ENCODE measurements around the gene GNAT1.
"Not testable (repeated sequence)": the region's sequence is repeated elsewhere in the genome, so short reads cannot be mapped to it uniquely, and the experiment has no call there.

GNAT1 gene

DNA sequence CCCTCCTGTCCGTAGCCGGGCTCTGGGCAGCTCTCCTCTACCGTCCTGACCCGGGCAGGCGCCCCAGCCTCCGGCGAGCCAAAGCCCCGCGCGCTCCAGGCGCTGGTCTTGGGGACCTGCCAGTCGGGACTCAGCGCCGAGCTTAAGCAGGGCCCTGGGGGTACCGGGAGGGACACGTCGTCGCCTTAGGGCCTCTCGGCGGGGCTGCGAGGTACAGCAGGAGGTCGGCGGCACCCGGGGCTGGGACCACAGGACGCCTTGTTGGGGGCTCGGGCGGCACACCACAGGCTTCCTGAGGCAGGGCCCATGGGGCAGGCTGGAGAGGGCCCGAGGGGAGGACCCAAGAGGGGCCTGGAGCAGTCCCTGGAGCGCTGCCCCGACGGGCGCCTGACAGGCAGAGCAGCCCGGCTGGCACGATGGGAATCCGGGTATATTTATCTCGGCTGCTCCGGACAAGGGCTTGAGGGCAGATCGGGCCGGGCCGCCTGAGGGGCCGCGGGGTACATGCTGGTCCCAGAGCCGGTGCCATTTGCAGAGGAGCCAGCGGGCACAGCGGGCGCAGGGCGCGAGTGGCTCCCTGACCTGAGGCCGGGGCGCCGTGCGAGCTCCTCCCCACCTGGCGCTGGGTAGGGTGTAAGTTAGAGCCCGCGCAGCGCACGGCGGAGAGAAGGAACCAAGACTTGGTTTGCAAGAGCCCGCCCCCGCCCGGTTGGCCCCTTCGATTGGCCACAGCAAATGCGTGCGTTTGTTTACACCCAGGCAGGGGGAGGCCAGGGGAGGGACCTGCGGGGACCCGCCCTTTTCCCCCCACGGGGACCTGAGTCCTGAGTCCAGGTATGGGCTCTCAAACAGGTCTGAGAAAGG is 14.2 kb downstream of the GNAT1 start:
- H3K4me1 ChIP-seq = no peaks in the 10 kb centered on the region
- peak overlapping the region; percentile 44 for H3K4me3 ChIP-seq (ENCODE audit: low read depth, low read length)
- TF ChIP-seq, protein P1, sequence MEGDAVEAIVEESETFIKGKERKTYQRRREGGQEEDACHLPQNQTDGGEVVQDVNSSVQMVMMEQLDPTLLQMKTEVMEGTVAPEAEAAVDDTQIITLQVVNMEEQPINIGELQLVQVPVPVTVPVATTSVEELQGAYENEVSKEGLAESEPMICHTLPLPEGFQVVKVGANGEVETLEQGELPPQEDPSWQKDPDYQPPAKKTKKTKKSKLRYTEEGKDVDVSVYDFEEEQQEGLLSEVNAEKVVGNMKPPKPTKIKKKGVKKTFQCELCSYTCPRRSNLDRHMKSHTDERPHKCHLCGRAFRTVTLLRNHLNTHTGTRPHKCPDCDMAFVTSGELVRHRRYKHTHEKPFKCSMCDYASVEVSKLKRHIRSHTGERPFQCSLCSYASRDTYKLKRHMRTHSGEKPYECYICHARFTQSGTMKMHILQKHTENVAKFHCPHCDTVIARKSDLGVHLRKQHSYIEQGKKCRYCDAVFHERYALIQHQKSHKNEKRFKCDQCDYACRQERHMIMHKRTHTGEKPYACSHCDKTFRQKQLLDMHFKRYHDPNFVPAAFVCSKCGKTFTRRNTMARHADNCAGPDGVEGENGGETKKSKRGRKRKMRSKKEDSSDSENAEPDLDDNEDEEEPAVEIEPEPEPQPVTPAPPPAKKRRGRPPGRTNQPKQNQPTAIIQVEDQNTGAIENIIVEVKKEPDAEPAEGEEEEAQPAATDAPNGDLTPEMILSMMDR (IDR thresholded peaks at IDR 0.05; ENCODE audit: low read depth, low read length) = no peak
- no peak for DNase-seq
- no peaks in the 10 kb centered on the region for H3K36me3 ChIP-seq
- peaks cover 8% of the 10 kb centered on the region for H3K27me3 ChIP-seq
- no peaks in the 10 kb centered on the region for H3K9me3 ChIP-seq

DNA sequence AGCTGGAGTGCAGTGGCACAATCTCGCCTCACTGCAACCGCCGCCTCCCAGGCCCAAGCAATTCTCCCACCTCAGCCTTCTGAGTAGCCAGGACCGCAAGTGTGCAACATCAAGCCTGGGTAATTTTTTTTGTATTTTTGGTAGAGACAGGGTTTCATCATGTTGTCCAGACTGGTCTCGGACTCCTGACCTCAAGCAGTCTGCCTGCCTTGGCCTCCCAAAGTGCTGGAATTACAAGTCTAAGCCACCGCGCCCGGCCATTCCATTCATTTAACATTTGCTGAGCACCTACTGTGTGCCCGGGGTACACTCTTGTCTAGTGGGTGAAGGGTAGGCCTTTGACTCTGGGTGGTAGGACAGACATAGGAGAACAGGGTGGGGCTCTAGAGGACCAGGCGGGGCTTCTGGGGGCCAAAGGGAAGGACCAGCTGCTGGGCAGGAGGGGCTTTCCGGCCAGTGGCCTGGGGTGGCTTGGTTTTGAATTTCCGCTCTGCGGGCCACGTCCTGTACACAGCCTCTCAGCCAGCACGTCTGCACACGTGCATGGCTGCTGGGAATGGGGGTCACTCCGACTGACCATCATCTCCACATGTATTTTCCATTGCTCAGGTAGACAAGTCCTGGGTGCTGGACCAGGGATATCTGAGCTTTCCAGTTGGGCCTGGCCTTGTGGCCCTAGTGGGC is 16.1 kb downstream of the GNAT1 start:
- Histone ChIP-seq H3K27me3 (peaks cover 8% of the 10 kb centered on the region), H3K4me3 (ENCODE audit: low read depth, low read length) (no peak overlapping the region), H3K36me3 (no peaks in the 10 kb centered on the region), H3K4me1 (no peaks in the 10 kb centered on the region), H3K9me3 (no peaks in the 10 kb centered on the region)
- DNase-seq = no peak
- TF ChIP-seq, protein P1 (IDR thresholded peaks at IDR 0.05; ENCODE audit: low read depth, low read length) = no peak

DNA sequence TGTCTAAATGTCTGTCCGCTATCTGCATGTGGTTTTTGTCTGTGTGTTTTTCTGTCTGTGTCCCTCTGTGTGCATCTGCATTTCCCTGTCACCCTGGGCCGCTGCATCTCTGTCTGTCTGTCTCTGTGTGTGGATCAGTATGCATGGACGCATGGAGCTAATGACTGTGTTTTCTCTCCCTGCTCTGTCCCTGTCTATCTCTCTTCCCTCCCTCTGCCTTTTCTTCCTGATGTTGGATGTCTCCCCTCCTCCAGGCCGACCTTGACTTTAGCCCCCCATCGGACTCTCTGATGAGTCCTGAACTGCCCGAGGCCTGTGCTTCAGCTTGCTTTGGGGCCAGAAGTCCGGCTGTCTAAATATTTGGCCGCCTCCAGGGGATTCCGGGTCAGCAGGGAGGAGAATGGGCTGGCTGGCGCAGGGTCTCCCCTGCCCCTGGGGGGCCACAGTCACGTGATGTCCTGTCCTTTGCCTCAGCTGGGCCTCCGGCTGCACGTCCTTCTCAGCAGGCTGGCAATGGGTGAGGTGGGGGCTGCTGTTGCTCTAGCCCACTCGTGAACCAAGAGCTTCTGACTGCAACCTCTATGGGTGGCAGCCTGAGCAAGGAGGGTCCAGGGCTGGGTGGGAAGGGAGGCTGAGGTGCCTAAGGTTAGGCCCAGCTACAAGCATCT is 17.4 kb downstream of the GNAT1 start:
- Histone ChIP-seq H3K4me1 (no peaks in the 10 kb centered on the region), H3K4me3 (ENCODE audit: low read depth, low read length) (no peak overlapping the region), H3K9me3 (no peaks in the 10 kb centered on the region), H3K36me3 (no peaks in the 10 kb centered on the region), H3K27me3 (peaks cover 8% of the 10 kb centered on the region)
- TF ChIP-seq, protein P1 (IDR thresholded peaks at IDR 0.05; ENCODE audit: low read depth, low read length) = no peak
- no peak for DNase-seq

DNA sequence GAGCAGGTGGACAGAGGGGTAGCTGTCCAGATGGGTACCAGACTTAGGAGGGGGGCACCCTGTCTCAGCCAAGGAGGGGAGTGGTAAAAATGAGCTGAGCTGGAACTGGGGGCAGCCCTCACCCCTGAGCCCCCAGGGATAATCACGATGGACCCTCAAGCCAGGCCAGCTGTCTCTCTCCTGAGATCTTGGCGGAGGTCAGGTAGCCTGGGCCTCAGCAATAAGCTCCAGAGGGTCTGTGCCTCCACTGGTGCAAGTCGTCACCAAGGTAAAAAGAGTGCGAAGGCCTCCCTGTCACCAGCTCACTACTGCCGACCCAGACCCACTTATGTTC is 18.7 kb downstream of the GNAT1 start:
- TF ChIP-seq, protein P1 (IDR thresholded peaks at IDR 0.05; ENCODE audit: low read depth, low read length) = no peak
- H3K4me3 ChIP-seq (ENCODE audit: low read depth, low read length) = no peak overlapping the region
- H3K4me1 ChIP-seq = no peaks in the 10 kb centered on the region
- DNase-seq = no peak
- peaks cover 8% of the 10 kb centered on the region for H3K27me3 ChIP-seq
- H3K36me3 ChIP-seq = no peaks in the 10 kb centered on the region
- no peaks in the 10 kb centered on the region for H3K9me3 ChIP-seq

DNA sequence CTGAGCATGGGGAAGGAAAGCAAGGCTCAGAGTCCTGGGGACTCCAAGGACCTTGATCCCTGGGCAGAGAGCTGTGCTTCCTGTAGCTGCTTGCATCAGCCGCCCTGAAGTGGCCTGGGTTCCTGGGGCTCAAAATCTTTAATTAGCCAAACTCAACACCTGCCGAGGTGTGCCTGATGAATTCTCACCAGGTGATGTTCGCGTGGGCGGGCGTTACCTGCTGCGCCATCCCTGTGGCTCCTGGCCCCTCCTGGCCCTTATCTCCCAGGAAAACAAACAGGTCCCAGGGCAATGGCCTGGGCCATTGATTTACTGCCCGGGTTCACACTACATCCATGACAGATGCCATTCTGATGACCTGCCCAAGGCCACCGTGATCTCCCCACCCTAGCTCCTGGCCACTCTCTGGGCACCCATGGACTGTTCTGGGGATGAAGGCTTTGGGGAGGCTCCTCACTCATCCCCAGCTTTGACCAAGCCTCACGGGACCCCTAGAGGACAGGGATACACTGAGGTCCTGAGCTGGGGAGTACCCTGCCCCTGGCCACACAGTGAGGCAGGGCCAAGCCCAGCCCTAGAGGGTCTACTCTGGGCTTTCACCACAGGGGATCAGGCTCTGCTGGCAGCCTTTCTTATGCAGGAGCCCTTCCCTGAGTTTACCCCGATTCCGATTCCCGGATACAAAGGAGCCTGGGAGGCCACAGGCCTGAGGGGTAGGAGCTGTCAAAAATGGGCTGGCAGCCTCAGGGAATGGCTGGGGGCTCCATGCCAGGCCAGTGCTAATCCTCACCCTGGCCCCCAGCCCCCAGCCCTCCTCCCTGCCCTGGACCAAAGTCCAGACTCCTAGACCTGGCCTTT is 19.3 kb downstream of the GNAT1 start:
- no peak for DNase-seq
- no peaks in the 10 kb centered on the region for H3K9me3 ChIP-seq
- no peaks in the 10 kb centered on the region for H3K4me1 ChIP-seq
- H3K4me3 ChIP-seq (ENCODE audit: low read depth, low read length) = no peak overlapping the region
- TF ChIP-seq, protein P1 (IDR thresholded peaks at IDR 0.05; ENCODE audit: low read depth, low read length) = no peak
- peaks cover 3% of the 10 kb centered on the region for H3K27me3 ChIP-seq
- no peaks in the 10 kb centered on the region for H3K36me3 ChIP-seq

DNA sequence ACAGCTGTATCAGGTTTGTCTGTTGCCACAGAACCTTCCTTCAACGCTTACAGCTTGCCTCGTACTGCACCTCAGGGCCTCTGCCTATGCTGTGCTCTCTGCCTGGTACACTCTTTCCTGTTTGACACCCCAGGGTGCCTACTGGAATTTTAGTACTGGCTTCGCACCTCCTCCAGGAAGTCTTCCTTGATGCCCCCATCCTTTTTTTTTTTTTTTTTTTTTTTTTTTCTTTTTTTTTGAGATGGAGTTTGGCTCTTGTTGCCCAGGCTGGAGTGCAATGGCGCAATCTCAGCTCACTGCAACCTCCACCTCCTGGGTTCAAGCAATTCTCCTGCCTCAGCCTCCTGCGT is 19.9 kb downstream of the GNAT1 start:
- not testable (repeated sequence) for DNase-seq; H3K4me1 ChIP-seq; H3K27me3 ChIP-seq; H3K4me3 ChIP-seq (ENCODE audit: low read depth, low read length); H3K9me3 ChIP-seq; H3K36me3 ChIP-seq

Data from BE2C (cell line).